Activated T-helper 9 cell treated with anti-CD3 and anti-CD28 coated beads, Interleukin-2, amount 50 U/mL, for 16 hours (primary cell): ENCODE measurements around the gene MBOAT7.
"Not testable (repeated sequence)": the region's sequence is repeated elsewhere in the genome, so short reads cannot be mapped to it uniquely, and the experiment has no call there.

ENCODE experiments used
- DNase-seq: peaks from one replicate; pipeline ENCODE4 v3.0.0-alpha.2; 2020; ENCODE audit warnings: low read depth

MBOAT7 gene

GRCh38 chr19:54209058-54209810 lies 19.9 kb upstream of the MBOAT7 start:
- no peak for DNase-seq

- no peak for DNase-seq
These were observed 19.3 kb upstream of the MBOAT7 start for GRCh38 chr19:54208784-54209057.

GRCh38 chr19:54207983-54208783 lies 18.8 kb upstream of the MBOAT7 start:
- DNase-seq = no peak

- no peak for DNase-seq
These were observed 18.2 kb upstream of the MBOAT7 start for GRCh38 chr19:54207676-54207982.

GRCh38 chr19:54207193-54207592 lies 17.8 kb upstream of the MBOAT7 start:
- DNase-seq = not testable (repeated sequence)

- no peak for DNase-seq
These were observed 17.4 kb upstream of the MBOAT7 start for GRCh38 chr19:54206831-54207177.

GRCh38 chr19:54206030-54206830 lies 16.9 kb upstream of the MBOAT7 start:
- no peak for DNase-seq

- no peak for DNase-seq
These were observed 15.5 kb upstream of the MBOAT7 start for GRCh38 chr19:54204767-54205468.

- no peak for DNase-seq
These were observed 13.8 kb upstream of the MBOAT7 start for GRCh38 chr19:54203151-54203611.

GRCh38 chr19:54201980-54202379 lies 12.6 kb upstream of the MBOAT7 start:
- DNase-seq = no peak

- DNase-seq = no peak
These were observed 11.9 kb upstream of the MBOAT7 start for GRCh38 chr19:54201172-54201701.

GRCh38 chr19:54199401-54199800 lies 10.0 kb upstream of the MBOAT7 start:
- no peak for DNase-seq

GRCh38 chr19:54197121-54197520 lies 7.7 kb upstream of the MBOAT7 start:
- no peak for DNase-seq

GRCh38 chr19:54196536-54196935 lies 7.2 kb upstream of the MBOAT7 start:
- DNase-seq = no peak

- not testable (repeated sequence) for DNase-seq
These were observed 5.1 kb upstream of the MBOAT7 start for GRCh38 chr19:54194463-54194862.

- no peak for DNase-seq
These were observed 3.6 kb upstream of the MBOAT7 start for GRCh38 chr19:54193011-54193410.

- DNase-seq = no peak
These were observed 2.6 kb upstream of the MBOAT7 start for GRCh38 chr19:54191811-54192453.

GRCh38 chr19:54191011-54191810 lies 1.8 kb upstream of the MBOAT7 start, which contains the start of gene TSEN34:
TSEN34 (plus strand) TSS chr19:54191308; CDS start chr19:54191365, 57 bp downstream.
- peak; percentile 83 for DNase-seq

- peak; percentile 100 for DNase-seq
These were observed 1.2 kb upstream of the MBOAT7 start for GRCh38 chr19:54190503-54191010.

- DNase-seq = peak; percentile 100
These were observed 539 bp upstream of the MBOAT7 start for GRCh38 chr19:54189735-54190502.
